Measurements from ENCODE around the gene NRARP. TPM values are rescaled to one million over a fixed set of nuclear protein-coding genes. Genes with fewer than 3 reads are reported as not detected.

Gene NRARP
- total RNA-seq, 1 donor from 2014 or later, result 3.6 TPM

DNA sequence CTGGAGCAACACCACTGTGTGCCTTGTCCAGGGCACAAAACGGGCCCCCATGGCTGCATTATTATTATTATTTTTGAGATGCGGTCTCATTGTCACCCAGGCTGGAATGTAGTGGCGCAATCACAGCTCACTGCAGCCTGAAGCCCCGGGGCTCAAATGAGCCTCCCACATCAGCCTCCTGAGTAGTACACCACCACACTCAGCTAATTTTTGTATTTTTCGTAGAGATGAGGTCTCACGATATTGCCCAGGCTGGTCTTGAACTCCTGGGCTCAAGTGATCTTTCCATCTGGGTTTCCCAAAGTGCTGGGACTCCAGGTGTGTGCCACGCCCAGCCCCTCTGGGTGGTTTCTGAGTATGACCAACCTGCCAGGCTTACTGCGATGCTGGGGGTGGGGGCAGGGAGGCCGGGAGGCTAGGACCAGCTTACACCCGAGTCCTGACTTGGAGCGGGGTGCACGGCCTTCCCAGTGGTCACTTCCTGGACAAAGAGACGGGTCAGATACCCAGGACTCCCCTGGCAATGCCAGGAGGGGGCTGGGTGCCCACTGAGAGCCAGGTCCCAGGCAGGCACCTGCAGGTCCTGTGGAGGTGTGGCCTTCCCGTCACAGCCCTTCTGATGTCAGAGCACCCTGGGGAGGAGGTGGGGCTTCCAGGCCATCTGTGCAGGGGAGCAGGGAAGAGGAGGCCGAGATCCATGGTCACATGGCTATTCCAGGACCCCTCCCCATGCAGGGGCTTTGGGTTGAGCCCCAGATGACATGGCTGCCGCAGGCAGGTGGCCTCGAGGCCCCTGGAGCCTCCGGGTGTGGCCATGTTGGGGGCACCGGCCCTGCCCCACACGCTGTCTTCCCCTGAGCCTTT lies 8.3 kb upstream of the NRARP start:
- no peak for DNase-seq

DNA sequence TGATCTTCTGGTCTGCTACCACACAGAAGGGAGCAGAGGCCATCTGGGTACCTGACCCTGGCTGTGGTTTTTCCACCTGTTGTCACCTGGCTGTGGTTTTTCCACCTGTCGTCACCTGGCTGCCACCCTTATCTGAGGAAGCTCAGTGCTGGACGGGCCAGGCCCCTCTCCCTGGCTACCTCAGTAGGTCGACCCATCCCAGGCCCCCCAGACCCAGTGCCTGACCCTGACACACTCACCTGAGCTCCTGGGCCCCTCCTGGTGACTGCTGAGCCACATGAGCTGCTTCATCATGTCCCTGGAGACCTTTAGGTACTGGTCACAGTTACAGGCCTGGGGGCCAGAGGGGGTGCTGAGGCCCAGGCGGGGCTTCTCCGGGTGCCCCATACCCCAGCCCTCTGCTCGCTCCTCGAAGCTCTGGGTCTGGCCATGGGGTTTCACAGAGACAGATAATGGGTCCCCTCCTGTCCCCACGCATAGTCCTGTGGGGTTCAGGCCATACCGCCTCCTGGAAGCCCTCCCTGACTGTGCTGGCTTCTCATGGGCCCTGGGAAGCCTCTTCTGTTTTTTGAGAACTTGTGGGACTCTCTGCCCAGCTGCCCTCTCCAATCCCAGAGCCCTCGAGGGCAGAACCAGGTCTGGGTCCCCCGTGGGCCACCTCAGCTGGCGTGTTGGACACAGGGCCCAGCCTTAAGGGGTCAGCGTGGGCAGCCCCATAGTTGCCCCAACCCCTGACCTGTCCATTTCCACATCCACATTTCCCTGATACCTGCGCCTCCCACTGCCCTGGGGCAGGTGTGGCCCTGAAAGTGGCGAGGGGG lies 7.5 kb upstream of the NRARP start:
- DNase-seq, result no peak

DNA sequence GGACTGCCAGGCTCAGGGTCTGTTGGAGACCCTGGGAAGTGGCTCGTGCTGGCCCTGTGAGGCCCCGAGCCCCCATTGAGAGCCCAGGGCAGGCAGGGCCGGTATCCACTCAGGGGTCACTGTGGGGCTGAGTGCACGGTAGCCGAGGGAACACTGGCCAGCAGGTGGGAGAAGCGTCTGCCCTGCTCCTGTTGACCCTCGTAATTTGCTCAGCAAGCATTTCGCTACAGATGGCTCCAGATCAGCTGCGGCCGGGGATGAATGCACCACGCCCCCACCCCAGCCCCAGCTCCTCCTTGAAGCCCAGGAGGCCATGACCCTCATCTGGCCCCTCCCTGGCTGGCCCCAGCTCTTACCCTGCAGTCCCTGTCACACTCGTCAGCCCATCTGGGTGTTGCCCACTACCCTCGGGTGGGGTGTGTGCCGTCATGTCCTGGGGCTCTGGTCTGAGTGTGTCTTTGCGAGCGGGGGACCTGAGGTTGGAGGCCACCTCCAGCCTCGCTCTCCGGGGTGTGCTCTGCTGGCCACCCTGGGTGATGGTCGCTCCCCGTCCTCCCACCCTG lies 6.1 kb upstream of the NRARP start:
- DNase-seq, result no peak

DNA sequence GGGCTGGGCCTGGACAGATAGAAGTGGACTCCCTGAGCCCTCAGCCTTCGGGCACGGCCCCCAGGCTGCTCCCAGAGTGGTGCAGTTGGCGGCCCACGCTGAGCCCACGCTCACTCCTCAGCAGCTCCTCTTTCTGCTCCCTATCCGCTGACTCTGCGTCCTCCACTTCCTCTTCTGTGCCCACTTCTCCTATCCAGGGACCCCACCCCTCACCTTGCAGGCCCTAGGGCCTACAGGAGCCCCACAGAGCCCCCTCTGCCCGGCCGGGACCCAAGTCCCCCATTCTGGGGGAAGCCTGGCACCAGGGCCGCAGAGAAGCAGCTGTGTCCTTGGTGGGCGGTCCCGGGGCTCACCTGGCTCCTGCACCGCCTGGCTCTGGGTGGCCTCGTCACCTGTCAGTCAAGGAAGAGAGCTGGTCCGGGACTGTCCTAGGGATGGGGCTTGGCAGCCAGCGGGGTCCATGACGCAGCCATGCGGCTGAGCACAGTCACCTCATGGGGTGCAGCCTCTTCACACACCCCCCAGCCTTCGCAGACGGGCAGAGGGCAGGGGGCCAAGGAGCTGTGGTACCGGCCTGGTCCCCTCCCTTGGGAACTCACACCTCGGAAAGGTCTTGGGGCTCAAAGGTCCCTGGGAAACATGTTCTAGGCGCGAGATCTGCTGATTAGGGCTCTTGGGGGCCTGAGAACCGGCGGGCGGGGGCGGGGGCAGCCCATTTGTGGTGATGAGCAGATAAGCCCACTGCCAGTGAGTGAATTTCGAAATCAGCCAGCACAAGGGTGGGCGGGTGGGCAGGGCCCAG lies 5.4 kb upstream of the NRARP start:
- no peak for DNase-seq

DNA sequence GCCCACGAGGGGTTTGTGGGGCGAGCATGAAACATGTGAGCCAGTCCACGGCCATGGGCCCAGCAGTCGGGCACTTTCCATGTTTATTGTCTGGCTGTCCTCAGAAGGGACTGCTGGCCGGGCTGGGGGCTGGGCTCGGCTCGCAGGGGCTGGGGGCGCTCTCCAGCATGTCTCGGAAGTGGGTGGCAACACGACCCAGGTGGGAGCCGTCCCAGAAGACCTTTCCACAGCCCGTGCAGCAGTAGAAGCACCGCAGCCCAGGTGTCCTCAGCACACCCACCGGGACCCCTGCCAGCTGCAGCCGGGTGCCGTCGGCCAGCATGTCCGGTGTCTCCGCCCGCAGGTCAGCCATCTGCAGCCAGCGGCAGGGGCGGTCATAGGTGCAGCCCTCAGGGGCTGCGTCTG lies 4.8 kb upstream of the NRARP start:
- DNase-seq, result no peak

DNA sequence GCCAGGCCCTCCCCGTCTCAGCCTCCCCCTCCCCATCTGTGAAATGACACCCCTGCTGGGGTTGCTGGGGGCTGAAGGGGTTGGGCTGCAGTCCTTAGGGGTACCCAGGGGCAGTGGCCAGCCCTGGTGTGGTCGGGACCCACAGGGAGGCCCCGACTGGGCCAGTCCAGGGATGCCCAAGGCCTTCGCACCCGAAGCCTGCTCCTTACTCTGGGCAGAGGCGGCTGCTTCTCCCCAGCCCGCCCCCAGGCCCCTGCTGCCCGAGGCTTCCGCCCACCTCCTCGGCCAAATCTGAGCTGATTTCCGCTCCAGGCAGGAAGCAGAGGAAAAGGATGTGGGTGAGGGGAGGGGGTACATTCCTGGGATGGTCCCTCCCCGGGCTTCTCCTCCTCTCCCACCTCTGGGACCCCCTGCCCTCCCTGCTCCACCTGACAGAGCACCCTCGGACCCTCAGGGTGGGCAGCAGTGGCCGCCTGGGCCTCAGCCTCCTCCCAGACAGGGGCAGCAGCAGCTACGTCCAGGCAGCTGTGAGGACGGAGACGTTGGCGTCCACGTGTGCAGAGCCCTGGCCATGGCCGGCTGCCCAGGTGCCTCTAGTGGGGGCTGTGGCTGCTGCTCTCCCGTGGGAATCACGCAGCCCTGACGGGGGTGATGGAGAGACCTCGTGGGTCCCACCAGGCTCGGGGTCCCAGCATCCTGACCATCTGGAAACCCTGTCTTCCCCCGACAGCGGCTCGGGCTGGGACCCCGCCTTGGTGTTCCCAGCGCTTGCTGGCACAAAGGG lies 4.2 kb upstream of the NRARP start:
- DNase-seq, result no peak

DNA sequence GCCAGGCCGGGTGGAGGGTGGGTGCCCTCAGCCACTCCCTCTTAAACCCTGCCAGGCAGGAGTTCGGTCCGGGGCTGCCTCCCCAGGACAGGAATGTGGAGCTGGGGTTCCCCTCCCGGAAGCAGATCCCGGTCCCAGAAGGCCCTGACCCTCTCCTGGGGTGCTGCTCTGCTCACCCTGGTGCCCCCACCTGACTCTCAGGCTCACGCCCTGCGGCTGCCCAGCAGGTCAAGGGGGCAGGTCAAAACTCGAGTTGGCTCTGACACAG lies 3.7 kb upstream of the NRARP start:
- DNase-seq, result no peak

DNA sequence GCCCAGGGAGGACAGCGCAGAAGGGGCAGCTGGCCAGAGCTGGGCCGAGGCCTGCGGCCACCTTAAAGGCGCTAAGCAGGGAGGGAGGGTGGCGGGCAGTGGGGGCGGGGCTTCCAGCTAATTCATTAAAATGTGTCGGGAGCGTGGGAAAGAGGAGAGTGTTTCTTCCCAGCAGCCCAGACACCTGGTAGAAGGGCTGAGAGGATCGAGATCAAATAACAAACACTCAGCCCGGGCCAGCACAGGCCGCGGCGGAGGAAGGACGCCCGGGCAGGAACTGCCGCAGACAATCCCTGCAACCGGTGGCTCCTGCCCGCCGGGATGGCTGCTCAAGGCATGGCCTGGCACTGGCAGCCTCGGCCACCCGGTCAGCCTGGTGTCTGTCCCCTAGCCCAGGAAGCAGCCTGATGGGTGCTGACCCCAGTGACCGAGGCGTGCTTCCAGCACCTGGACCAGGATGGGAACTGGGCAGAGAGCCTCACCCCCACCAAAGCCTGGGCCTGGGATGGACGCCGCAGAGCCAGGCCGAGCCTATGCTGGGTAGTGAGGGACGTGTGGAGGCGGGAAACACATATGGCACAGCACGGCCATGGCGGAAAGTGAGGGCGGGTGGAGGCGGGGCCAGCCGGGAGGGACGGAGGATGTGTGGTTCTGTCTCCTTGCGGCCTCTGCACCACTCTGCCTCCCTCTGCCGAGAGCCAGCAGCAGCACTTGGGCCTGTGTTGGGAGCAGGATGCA lies 3.2 kb upstream of the NRARP start:
- DNase-seq, result peak; percentile 69

DNA sequence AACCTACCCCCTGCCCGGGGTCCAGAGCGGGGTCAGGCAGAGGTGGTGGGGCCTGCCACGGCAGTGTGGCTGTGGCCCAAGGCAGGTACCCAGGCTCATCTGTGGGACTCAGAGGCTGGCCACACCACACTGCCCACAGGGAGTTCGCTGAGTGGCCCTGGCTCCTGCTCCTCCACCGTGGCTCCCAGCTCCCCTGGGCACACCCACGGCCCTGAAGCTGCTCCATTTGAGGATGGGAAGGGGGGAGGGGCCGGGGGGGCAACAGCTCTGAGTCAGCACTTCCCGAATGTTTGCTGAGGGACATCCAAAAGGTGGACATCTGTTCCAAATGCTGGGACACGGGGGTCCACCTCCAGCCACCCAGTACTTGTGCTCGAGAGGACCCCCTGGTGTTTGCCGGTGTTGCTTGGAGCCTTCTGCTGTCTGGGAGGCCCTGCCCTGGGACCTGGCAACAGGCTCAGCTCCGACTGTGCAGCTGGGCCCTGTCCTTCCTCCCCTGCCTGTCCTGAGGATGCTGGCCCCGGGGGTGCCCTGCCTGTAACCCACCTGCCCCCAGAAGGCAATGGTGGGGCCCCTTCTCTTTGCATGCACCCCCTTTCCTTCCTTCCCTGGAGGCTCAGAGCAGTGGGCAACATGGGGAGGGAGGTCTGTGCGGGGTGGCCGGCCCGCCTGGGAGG lies 2.5 kb upstream of the NRARP start:
- DNase-seq, result no peak

DNA sequence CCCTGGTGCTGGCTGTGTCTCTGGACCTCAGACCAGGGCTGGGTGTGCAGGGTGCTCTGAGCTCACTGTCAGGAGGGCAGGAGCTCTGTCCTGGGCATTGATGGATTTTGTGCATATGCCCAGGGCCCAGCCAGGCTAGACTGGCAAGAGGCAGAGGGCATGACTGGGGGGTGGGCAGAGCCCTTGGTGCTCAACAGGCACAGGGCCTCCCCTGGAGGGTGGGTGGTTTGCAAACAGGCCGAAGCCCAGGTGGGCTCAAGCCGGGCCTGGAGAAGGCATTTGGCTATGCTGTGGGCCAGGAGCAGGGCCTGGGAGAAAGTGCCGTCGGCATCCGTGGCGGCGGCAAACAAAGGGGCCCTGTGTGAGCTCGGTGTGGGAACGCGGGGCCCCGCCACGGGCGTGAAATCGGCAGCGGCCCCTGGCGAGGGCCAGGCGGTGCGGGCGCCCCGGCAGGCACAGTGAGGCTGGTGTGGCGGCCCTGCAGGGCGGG lies 1.9 kb upstream of the NRARP start:
- no peak for DNase-seq

DNA sequence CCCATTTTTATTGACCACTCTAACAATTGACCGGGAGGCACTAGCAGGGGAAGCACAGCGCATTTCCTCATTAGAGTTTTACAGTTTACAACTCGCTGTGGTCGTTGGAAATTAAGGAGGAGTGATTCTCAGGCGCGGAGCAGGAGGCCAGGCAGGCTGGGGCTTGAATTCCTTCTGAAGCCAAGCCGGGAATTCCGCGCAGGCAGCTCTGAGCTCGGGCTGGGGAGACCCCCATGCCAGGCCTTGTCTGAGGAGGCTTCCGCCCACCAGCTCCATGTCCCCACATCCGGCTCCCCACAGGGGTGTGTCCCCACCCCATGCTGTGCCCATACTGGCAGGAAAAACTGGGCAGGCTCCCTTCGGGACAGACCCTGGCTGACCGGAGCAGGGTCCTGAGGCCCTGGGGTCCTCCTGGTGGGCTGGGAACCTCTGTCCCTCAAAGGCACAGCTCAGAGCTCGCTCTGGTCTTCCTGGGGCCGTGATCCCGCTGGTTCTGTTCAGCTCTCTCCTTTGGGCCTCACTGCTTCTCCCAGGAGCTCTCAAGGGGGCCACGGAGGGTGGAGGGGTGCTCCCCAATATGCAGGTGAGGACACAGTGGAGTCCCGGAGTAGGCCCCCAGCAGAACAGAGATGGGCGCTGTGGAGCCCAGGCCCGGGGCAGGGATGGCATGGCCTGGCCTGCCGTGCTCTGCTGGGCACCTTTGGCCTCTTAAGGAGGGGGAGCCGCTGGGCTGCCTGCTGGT lies 1.3 kb upstream of the NRARP start:
- DNase-seq, result no peak

DNA sequence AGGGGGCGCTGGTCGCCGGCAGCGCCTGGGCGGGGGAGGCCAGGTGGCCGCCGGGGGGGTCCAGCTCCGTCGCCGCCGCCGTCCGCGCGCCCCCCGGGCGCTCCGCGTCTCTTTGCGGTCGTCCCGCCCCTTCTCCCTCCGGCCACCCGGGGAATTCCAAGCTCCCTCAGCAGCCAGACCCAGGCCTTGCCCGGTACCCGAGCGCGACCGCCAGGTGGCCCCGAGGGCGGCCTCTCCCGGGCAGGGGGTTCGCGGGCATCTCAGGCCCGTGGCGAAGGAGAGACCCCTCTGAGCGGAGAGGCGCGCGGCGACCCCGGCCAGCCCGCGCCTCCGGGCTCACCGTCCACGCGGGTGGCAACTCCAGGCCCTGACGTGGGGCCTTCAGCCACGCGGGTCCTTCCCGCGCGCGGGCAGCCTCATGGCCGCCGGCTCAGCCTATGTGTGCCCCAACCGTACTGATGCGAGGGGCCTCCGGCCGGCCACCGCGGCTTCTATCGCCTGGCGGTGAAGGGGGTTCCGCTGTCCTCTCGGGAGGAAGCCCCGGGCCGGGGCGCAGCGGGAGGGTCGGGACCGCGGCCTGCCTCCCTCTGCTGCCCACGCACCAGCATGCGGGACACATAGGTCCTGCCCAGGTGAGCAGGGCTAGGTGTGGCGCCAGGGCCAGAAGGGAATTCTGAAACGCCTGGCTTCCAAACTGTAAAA lies 529 bp upstream of the NRARP start:
- DNase-seq, result no peak

DNA sequence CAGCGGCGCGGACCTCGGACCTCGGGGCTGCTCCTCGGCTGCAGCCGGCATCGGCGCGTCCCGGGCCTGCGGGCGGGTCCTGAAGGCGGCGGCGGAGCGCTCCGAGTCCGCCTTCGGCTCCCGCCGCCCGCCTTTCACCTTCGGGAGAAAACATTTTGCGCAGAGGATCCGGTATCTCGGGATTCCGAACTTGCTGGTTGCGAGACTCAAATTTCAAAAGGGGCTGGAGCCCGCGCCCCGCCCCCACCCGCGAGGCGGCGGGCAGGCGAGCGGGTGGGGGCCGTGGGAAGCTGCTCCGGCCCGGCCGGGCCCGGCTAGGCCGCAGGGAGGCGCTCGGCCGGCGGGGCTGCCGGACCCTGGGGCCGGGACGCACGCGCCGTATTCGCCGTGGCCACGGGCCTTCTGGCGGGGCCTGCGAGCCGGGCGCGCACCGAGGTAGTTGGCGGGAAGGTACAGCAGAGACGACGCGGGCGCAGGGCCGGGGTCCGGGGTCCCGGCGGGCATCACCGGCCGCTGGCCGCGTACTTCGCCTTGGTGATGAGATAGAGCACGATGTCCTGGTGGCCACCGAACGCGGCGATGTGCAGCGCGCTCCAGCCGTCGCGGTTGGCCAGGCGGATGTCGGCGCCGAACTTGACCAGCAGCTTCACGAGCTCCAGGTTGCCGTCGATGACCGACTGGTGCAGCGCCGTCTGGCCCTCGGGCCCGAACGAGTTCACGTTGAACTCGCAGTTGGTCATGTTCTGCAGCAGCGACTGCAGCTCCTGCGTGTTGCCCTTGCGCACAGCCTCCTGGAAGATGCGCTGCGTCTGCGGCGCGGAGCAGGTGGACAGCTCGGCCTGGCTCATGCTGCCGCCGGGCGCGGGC lies 757 bp downstream of the NRARP start:
- no peak for DNase-seq

DNA sequence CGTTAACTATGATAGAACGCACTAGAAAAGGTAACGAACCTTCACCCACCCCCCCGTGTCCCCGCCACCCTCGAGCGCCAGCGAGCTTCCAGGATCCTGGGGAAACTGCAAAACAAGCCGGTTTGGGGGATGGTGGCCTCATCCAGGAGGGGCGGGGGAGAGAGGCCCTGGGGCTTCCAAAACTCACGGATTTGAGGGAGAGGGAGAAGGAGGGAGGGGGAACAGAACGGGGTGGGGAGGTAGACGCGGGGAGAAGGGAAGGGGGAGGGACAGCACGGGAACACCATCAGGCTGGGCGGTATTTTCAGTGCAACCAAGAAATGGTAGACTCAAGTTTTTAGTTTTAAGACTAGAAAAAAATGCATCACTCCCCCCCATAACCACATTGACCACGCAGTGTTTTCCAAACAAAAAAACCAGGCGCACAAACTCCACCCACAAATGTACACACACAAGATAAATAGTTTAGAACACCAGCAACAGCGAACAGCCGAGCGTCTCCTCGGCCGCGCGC lies 1.4 kb downstream of the NRARP start:
- DNase-seq, result no peak

DNA sequence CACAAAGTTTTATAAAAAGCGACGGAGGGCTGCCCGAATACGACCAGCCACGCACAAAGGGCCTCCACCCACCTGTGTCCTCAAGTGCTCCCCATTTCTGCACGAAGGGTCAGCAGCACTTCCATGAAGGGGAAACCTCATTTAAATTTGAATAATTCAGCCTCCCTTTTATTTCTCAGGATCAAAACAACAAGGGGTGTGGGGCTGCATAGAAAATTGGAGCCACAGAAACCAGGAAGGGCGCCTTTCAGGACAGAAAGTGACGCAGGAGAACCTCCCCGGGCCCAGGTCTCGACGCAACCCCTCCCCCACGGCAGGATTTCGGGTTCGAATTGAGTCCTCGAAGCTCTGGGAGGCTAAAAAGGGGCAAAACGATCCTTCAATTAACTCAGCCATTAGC lies 2.1 kb downstream of the NRARP start:
- DNase-seq, result no peak

DNA sequence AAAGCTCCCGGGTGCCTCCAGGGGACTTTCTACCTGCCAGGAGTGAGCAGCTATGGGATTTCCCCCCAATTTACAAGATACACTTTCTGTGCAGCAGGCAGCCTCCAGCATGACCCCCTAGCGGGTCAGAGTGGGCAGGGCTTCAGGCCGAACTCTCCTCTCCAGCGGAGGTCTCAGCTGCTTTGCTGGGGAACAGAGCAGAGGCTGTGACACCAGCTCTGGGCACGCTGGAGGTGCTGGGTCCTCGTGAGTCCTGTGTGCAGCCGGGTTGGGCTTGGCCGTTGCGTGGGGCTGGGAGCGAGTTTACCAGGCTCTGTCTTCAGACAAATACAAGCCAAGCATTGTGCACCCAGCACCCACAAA lies 2.9 kb downstream of the NRARP start:
- DNase-seq, result no peak

DNA sequence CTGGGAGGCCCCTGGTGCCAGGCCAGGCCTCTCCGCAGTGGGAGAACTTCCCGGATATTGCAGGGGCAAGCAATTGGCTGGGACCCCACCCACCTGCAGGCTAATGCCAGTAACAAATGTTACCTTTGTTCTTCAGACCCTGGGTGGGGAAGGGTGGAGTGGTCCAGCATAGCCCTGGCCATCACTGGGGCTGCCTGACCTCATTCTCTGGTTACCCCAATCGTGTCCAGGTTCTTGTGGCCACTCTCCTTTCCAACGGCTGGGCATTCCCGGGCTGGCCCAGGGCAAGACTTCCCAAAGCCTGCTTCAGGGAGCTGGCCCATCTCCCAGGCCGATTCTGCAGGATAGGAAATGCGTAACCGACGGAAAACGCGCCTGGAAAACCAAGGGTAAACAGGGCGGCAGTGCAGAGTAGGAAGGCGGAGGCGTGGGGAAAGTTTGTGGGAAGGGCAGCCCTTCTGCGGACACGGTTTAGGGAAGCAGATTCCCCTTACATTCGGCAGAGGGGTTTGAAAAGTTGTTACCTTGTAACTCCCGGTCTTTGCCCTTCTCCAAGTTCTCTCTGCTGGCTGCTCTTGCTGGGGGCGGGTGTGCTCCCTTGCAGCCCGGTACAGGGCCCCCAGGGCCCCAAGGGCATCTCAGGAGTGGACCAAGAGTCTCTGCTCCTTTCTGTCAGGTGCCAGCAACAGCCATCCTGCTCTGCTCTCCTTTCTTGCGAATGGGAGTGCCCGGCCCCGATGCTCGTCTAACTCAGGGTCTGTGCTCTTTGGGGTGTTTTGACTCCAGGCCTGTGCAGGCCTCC lies 3.5 kb downstream of the NRARP start:
- no peak for DNase-seq

All from occipital lobe (tissue), 2 donors.